CD4-positive, alpha-beta memory T cell (primary cell): ENCODE data around the gene GCA. TPM values are rescaled to one million over a fixed set of nuclear protein-coding genes. Genes with fewer than 3 reads are reported as not detected.
A peak's percentile ranks its signal among the peaks of the same experiment; 100 is the strongest.

Experiments
- CTCF ChIA-PET: fragments of 350-600 bp; sonication (Branson Sonifier 250); formaldehyde crosslinking; loops from one replicate; lab custom pipeline; 2021; ENCODE audit warnings: inconsistent platforms; ENCODE audit not compliant: partially characterized antibody; lab: Charles Lee
- POLR2A ChIA-PET: fragments of 350-600 bp; sonication (Branson Sonifier 250); formaldehyde crosslinking; loops from one replicate; lab custom pipeline; 2021; ENCODE audit not compliant: partially characterized antibody; lab: Charles Lee
- DNase-seq, 5 donors: peaks; one replicate each; pipeline versions ENCODE4 v3.0.0 to v3.0.0-alpha.2; 2020 to 2022; ENCODE audit warnings: mixed read lengths in 1 of 5
- H3K27ac ChIP-seq: one replicate; pipeline ENCODE4 v1.7.0; 2013; ENCODE audit warnings: low read depth, low read length
- H3K27me3 ChIP-seq: 2 replicates; pipeline ENCODE4 v1.7.0; 2013; ENCODE audit warnings: mild to moderate bottlenecking, low read length, moderate library complexity; ENCODE audit not compliant: insufficient read depth
- H3K36me3 ChIP-seq: 2 replicates; pipeline ENCODE4 v1.7.0; 2013; ENCODE audit warnings: mild to moderate bottlenecking, low read length, moderate library complexity; ENCODE audit not compliant: insufficient read depth
- H3K4me1 ChIP-seq: 2 replicates; pipeline ENCODE4 v1.7.0; 2013; ENCODE audit warnings: mild to moderate bottlenecking, low read length, moderate library complexity; ENCODE audit not compliant: insufficient read depth
- H3K4me3 ChIP-seq, 2 donors: one replicate each; pipeline ENCODE4 v1.7.0; 2013; ENCODE audit warnings: low read length in 2 of 2, mild to moderate bottlenecking in 1 of 2
- H3K9me3 ChIP-seq, 2 donors: one replicate each; pipeline ENCODE4 v1.7.0; 2013; ENCODE audit warnings: low read length in 2 of 2, control low read depth in 1 of 2; ENCODE audit not compliant: control insufficient read depth in 1 of 2
- H3K27ac Mint-ChIP-seq, 7 donors: one replicate each; pipeline ENCODE4 v1.8.0; 2020 to 2021; ENCODE audit warnings: mixed read lengths in 7 of 7, mild to moderate bottlenecking in 6 of 7, inconsistent platforms in 3 of 7, moderate library complexity in 3 of 7
- H3K27me3 Mint-ChIP-seq, 2 donors: one replicate each; pipeline ENCODE4 v1.8.0; 2020 to 2021; ENCODE audit warnings: mixed read lengths in 2 of 2
- H3K36me3 Mint-ChIP-seq, 2 donors: one replicate each; pipeline ENCODE4 v1.8.0; 2020 to 2021; ENCODE audit warnings: mixed read lengths in 2 of 2, inconsistent platforms in 1 of 2, mild to moderate bottlenecking in 1 of 2
- H3K4me1 Mint-ChIP-seq, 4 donors: one replicate each; pipeline ENCODE4 v1.8.0; 2020 to 2021; ENCODE audit warnings: mixed read lengths in 4 of 4, mild to moderate bottlenecking in 1 of 4
- H3K4me3 Mint-ChIP-seq, 8 donors: one replicate each; pipeline ENCODE4 v1.8.0; 2020 to 2021; ENCODE audit warnings: mixed read lengths in 8 of 8, mild to moderate bottlenecking in 7 of 8, moderate library complexity in 6 of 8, inconsistent platforms in 3 of 8
- H3K9me3 Mint-ChIP-seq, 8 donors: one replicate each; pipeline ENCODE4 v1.8.0; 2020 to 2021; ENCODE audit warnings: mixed read lengths in 8 of 8, mild to moderate bottlenecking in 5 of 8, inconsistent platforms in 3 of 8, moderate library complexity in 1 of 8
- intact Hi-C: fragments of 100-400 bp; cut with micrococcal nuclease; formaldehyde crosslinking; loops from one replicate; pipeline ENCODE4 v1.15.1; 2023
- polyA plus RNA-seq, 2 donors: library from polyadenylated mRNA; unstranded; fragments of 300-500 nt; fragmentation: Illumina TruSeq; gene quantifications; one replicate each; pipeline ENCODE4 v1.2.3, GENCODE V29; 2021
- total RNA-seq, 2 experiments: library from RNA; stranded (reverse); gene quantifications; one replicate each; pipeline ENCODE4 v1.2.3, GENCODE V29; 2021

GCA gene
- total and polyA plus RNA-seq, 4 experiments from 2014 or later: 10.9 to 16.8 (median 11.7) TPM

DNA sequence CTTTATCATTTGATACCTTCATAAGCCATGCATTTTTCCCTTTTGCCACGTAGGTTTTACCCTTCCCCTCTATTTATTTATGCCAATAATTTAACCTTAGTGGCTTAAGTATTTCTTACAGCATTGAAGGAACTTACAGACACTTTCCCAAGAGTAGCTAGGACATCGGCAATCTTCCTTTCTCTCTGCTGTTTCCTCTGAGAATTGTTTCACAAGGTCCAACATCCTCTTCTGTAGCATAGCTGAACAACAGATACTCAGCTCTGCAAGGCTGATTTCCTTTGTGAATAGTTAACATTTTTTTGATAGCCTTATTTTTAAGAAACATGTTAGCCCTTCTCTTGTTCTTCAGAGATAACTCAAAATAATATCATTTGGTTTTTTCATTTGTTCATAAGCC lies 1.1 kb upstream of the GCA start:
- Histone ChIP-seq H3K27me3 (no peaks in the 10 kb centered on the region), H3K4me3 (no peak overlapping the region), H3K27ac (no peak overlapping the region), H3K9me3 (no peaks in the 10 kb centered on the region), H3K36me3 (no peaks in the 10 kb centered on the region), H3K4me1 (peaks cover 10% of the 10 kb centered on the region)
- Mint-ChIP-seq H3K27ac (no peak overlapping the region), H3K4me1 (peaks cover 11 to 20% (median 16%) of the 10 kb centered on the region in 4 donors), H3K9me3 (peaks cover 0 to 3% (median 0%) of the 10 kb centered on the region in 8 donors), H3K36me3 (peaks cover under 1 to 5% of the 10 kb centered on the region in 2 donors), H3K4me3 (peak overlapping the region in 4 of 8 donors; percentile 20 to 93 (median 91)), H3K27me3 (no peaks in the 10 kb centered on the region)
- no peak for DNase-seq
- intact Hi-C loops: no loop called here
- CTCF ChIA-PET: interaction anchor here (2.2 to 2.5 kb wide), 3 partner anchors 8 to 44 kb away, joined by 14 to 16 read pairs (median 15); partner anchors contain the start of gene IFIH1
- POLR2A ChIA-PET: interaction anchor here (0.6 to 2.7 kb wide), 2 partner anchors 15 to 24 kb away, joined by 3 to 28 read pairs; partner anchors contain the start of gene IFIH1

DNA sequence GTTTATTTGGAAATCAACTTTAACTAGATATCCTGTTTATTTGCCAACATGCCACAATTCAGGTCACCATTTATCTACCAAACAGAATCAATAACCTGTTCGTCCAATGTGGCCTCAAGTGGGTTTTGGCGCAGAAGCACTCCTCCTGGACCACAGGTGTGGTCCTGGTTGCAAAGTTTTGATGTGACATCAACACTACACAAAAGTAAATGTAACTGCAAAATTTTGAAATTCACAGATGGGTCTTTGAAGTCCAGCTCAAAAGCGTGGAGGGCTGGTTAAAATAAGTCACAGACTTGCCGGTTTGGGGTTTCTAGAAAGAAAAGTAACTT lies 474 bp upstream of the GCA start:
- ChIA-PET CTCF (interaction anchor here (0.9 to 2.5 kb wide), 5 partner anchors 9 to 389 kb away, joined by 3 to 16 read pairs (median 14); partner anchors contain the start of gene IFIH1), POLR2A (interaction anchor here (2.7 kb wide), 1 partner anchor 25 kb away, joined by 28 read pairs; the partner anchor contains the start of gene IFIH1)
- peak overlapping the region; percentile 61 to 96 (median 84) for H3K27ac Mint-ChIP-seq
- H3K9me3 Mint-ChIP-seq: peaks cover 0 to 3% (median 0%) of the 10 kb centered on the region in 8 donors
- Histone ChIP-seq H3K4me1 (peaks cover 10% of the 10 kb centered on the region), H3K27ac (no peak overlapping the region), H3K36me3 (no peaks in the 10 kb centered on the region), H3K4me3 (peak overlapping the region; percentile 50 to 90), H3K27me3 (no peaks in the 10 kb centered on the region), H3K9me3 (no peaks in the 10 kb centered on the region)
- no peak for DNase-seq
- peaks cover 3 to 5% of the 10 kb centered on the region in 2 donors for H3K36me3 Mint-ChIP-seq
- peak overlapping the region; percentile 87 to 97 (median 91) for H3K4me3 Mint-ChIP-seq
- peaks cover 11 to 20% (median 16%) of the 10 kb centered on the region in 4 donors for H3K4me1 Mint-ChIP-seq
- no peaks in the 10 kb centered on the region for H3K27me3 Mint-ChIP-seq
- intact Hi-C loops: no loop called here

DNA sequence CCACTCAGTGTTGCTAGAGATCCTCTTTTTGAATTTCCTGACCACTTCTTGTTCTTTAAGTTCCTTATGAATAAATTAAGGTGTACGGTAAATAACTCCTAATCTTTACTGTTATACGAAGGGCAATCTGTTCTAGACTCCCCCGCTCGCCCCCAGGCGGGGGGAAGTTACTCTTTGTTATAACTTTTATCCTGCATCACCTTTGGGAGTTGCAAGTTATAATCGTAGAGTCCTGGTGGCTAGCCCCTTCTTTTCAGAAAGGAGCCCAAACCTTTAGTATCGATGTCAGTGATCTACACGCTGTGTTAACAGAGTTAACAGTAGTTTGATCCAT lies 652 bp downstream of the GCA start:
- Mint-ChIP-seq H3K27ac (peak overlapping the region in 6 of 7 donors; percentile 14 to 91 (median 84)), H3K9me3 (peaks cover 0 to 3% (median 0%) of the 10 kb centered on the region in 8 donors), H3K27me3 (no peaks in the 10 kb centered on the region), H3K36me3 (peaks cover 3 to 5% of the 10 kb centered on the region in 2 donors), H3K4me1 (peaks cover 11 to 20% (median 16%) of the 10 kb centered on the region in 4 donors), H3K4me3 (peak overlapping the region; percentile 87 to 97 (median 91))
- ChIA-PET CTCF (interaction anchor here (0.8 to 2.5 kb wide), 3 partner anchors 10 to 25 kb away, joined by 4 to 16 read pairs (median 14); partner anchors contain the start of gene IFIH1), POLR2A (interaction anchor here (2.7 kb wide), 1 partner anchor 26 kb away, joined by 28 read pairs; the partner anchor contains the start of gene IFIH1)
- peak overlapping the region; percentile 60 for H3K27ac ChIP-seq
- H3K4me1 ChIP-seq: peaks cover 10% of the 10 kb centered on the region
- DNase-seq: no peak
- intact Hi-C loops: loop anchor here (1.0 kb wide), 1 partner anchor 26 kb away; the partner anchor contains the start of gene IFIH1
- H3K4me3 ChIP-seq: peak overlapping the region; percentile 50 to 90
- no peaks in the 10 kb centered on the region for H3K9me3 ChIP-seq
- H3K27me3 ChIP-seq: no peaks in the 10 kb centered on the region
- H3K36me3 ChIP-seq: no peaks in the 10 kb centered on the region

DNA sequence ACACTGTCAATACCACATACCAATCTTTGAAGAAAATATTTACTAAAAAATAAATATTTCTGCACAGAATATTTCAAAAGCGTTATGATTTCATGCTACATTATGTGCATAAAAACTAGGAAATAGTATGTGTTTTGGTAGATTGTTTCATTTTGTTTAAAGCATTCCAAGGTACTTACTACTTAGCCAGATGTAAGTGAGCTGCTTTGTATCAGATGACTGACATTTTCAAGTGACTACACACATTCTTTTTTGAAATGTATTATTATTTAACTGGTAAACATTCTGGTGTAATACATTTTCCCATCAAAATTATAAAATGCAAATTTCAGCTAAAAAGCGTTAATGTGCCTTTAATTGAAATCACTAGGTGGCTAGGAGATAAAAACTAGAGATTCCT lies 21.5 kb downstream of the GCA start:
- ChIA-PET POLR2A (no interaction called here), CTCF (no interaction called here)
- H3K27me3 ChIP-seq: no peaks in the 10 kb centered on the region
- no peak overlapping the region for H3K4me3 ChIP-seq
- no peak overlapping the region for H3K27ac ChIP-seq
- no peak for DNase-seq
- Mint-ChIP-seq H3K36me3 (peaks cover 1 to 6% of the 10 kb centered on the region in 2 donors), H3K4me1 (no peaks in the 10 kb centered on the region), H3K27me3 (no peaks in the 10 kb centered on the region), H3K27ac (no peak overlapping the region), H3K9me3 (no peaks in the 10 kb centered on the region), H3K4me3 (no peak overlapping the region)
- no peaks in the 10 kb centered on the region for H3K36me3 ChIP-seq
- no peaks in the 10 kb centered on the region for H3K4me1 ChIP-seq
- intact Hi-C loops: no loop called here
- no peaks in the 10 kb centered on the region for H3K9me3 ChIP-seq

DNA sequence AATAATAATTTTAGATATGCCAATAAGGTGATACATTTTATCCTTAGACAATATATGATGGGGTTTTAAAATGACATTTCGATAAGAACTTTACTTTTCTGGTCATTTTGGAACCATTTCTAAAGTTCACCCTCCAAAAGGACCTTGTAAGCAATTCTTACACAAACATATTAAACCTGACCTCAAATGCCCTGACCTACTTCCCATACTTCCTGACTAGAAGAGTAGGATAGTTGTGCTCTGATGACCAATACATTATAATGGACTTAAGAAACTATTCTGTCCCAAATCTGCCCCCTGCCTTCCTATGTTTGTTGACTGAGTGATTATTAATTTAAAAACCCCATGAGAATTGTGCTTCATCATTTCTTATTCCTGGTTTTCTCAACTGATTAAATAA lies 24.6 kb downstream of the GCA start:
- intact Hi-C loops: no loop called here
- Mint-ChIP-seq H3K4me1 (no peaks in the 10 kb centered on the region), H3K4me3 (no peak overlapping the region), H3K9me3 (no peaks in the 10 kb centered on the region), H3K27ac (no peak overlapping the region), H3K27me3 (peaks cover 0 to 2% of the 10 kb centered on the region in 2 donors), H3K36me3 (no peaks in the 10 kb centered on the region)
- no peak for DNase-seq
- no peak overlapping the region for H3K27ac ChIP-seq
- POLR2A ChIA-PET: no interaction called here
- CTCF ChIA-PET: no interaction called here
- H3K27me3 ChIP-seq: no peaks in the 10 kb centered on the region
- H3K36me3 ChIP-seq: no peaks in the 10 kb centered on the region
- no peaks in the 10 kb centered on the region for H3K4me1 ChIP-seq
- H3K9me3 ChIP-seq: no peaks in the 10 kb centered on the region
- H3K4me3 ChIP-seq: no peak overlapping the region

DNA sequence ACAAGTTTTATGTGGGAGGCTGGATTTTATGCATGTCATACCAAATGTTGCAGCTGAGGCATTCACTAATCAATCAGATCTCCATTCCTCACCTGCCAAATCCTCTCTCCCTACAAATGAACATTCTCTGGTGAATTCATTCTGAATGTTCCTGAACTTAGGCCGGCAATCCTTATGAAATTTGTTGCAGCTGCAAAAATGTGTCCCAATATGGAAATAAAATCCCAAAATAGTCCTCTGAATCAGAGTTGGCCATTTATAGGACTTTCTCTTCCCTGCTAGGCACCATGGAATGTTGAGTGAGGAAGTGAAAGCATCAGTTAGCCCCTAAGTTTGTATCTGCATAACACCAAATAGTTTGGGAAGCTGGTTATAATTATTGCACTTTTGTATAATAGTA lies 25.6 kb downstream of the GCA start:
- H3K27me3 ChIP-seq: no peaks in the 10 kb centered on the region
- no peak overlapping the region for H3K4me3 Mint-ChIP-seq
- H3K36me3 ChIP-seq: no peaks in the 10 kb centered on the region
- H3K36me3 Mint-ChIP-seq: no peaks in the 10 kb centered on the region
- peaks cover 0 to 2% of the 10 kb centered on the region in 2 donors for H3K27me3 Mint-ChIP-seq
- intact Hi-C loops: no loop called here
- no peak overlapping the region for H3K27ac Mint-ChIP-seq
- ChIA-PET POLR2A (no interaction called here), CTCF (interaction anchor here (0.8 kb wide), 1 partner anchor 35 kb away, joined by 4 read pairs; no protein-coding TSS in a partner anchor)
- H3K27ac ChIP-seq: no peak overlapping the region
- no peak overlapping the region for H3K4me3 ChIP-seq
- H3K9me3 Mint-ChIP-seq: no peaks in the 10 kb centered on the region
- H3K9me3 ChIP-seq: no peaks in the 10 kb centered on the region
- no peaks in the 10 kb centered on the region for H3K4me1 Mint-ChIP-seq
- H3K4me1 ChIP-seq: no peaks in the 10 kb centered on the region
- DNase-seq: no peak

DNA sequence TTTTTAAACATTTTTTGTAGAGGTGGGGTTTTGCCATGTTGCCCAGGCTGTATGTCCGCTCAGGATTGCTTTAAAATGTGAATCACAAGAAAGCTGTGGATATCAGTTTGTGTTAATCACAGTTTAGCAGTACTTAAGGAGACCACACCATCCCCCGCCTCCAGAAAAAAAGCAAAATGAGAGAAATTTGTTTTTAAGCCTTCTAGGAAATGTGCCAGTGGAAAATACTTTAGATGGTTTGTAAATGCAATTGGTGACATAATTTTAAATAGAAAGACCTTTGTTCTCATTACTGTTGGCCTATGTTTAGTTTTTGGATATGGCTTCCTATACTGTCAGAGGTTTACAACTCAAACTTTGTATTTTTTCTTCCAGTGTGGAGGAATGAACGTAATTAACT lies 27.0 kb downstream of the GCA start:
- Histone ChIP-seq H3K36me3 (no peaks in the 10 kb centered on the region), H3K4me3 (no peak overlapping the region), H3K27me3 (no peaks in the 10 kb centered on the region), H3K27ac (no peak overlapping the region), H3K9me3 (no peaks in the 10 kb centered on the region), H3K4me1 (no peaks in the 10 kb centered on the region)
- CTCF ChIA-PET: no interaction called here
- Mint-ChIP-seq H3K4me1 (no peaks in the 10 kb centered on the region), H3K27ac (no peak overlapping the region), H3K4me3 (no peak overlapping the region), H3K9me3 (no peaks in the 10 kb centered on the region), H3K27me3 (peaks cover 0 to 4% of the 10 kb centered on the region in 2 donors), H3K36me3 (no peaks in the 10 kb centered on the region)
- intact Hi-C loops: no loop called here
- no peak for DNase-seq
- POLR2A ChIA-PET: no interaction called here
